K562 (cell line): Measurements from ENCODE around the gene NDUFAB1. TPM values are rescaled to one million over a fixed set of nuclear protein-coding genes. Genes with fewer than 3 reads are reported as not detected.

Source experiments
- E2F6 ChIP-seq, 2 experiments: IDR thresholded peaks; 2 replicates each; pipeline ENCODE4 v1.6.1; 2011; ENCODE audit warnings: borderline replicate concordance in 1 of 2, control low read depth in 1 of 2, low read depth in 1 of 2, low read length in 1 of 2, mild to moderate bottlenecking in 1 of 2, mixed read lengths in 1 of 2, moderate library complexity in 1 of 2; ENCODE audit not compliant: insufficient read depth in 1 of 2, insufficient read length in 1 of 2, poor library complexity in 1 of 2, severe bottlenecking in 1 of 2; ENCODE audit errors: extremely low read depth in 1 of 2
- HEY1 ChIP-seq: fragments of 250-450 bp; sonication (Bioruptor Pico); IDR thresholded peaks from 2 replicates; pipeline ENCODE4 v1.5.0; 2020; ENCODE audit warnings: mild to moderate bottlenecking, moderate library complexity, borderline replicate concordance
- HMGN3 ChIP-seq: IDR thresholded peaks from 2 replicates; pipeline ENCODE4 v1.6.1; 2011; ENCODE audit warnings: borderline replicate concordance, low read depth, mild to moderate bottlenecking, mixed read lengths, low read length; ENCODE audit not compliant: insufficient read length; ENCODE audit errors: extremely low read depth
- HNRNPLL ChIP-seq: fragments of 200-400 bp; formaldehyde crosslinking; IDR thresholded peaks from 2 replicates; pipeline ENCODE4 v1.6.1; 2017; ENCODE audit warnings: low read length, low read depth, mild to moderate bottlenecking; ENCODE audit not compliant: poor library complexity, severe bottlenecking
- JUN ChIP-seq, 2 experiments: sonication (generic) in 1 of 2; formaldehyde crosslinking in 1 of 2; IDR thresholded peaks; 2 replicates each; pipeline versions ENCODE4 v1.6.1 to v1.8.0; 2012 to 2022; ENCODE audit warnings: borderline replicate concordance in 2 of 2, mild to moderate bottlenecking in 2 of 2, improper control_type of control experiment in 1 of 2, low read depth in 1 of 2, low read length in 1 of 2, missing genetic modification reagents in 1 of 2
- NCOA2 ChIP-seq, 2 experiments: fragments of 450-650 bp; IDR thresholded peaks; 2 replicates each; pipeline ENCODE4 v1.6.1; 2018; ENCODE audit warnings: mild to moderate bottlenecking in 2 of 2, moderate library complexity in 1 of 2; ENCODE audit not compliant: partially characterized antibody in 2 of 2
- POLR2AphosphoS2 ChIP-seq: IDR thresholded peaks from 2 replicates; pipeline ENCODE4 v1.6.1; 2012; ENCODE audit warnings: low read length, improper control_type of control experiment
- SP1 ChIP-seq: sonication (generic); formaldehyde crosslinking; IDR thresholded peaks from 2 replicates; pipeline ENCODE4 v1.8.1; 2022; ENCODE audit warnings: mild to moderate bottlenecking, missing genetic modification reagents
- SREBF2 ChIP-seq: sonication (generic); formaldehyde crosslinking; IDR thresholded peaks from 2 replicates; pipeline ENCODE4 v1.4.0; 2020; ENCODE audit warnings: mild to moderate bottlenecking, missing genetic modification reagents
- THAP12 ChIP-seq: fragments of 250-450 bp; sonication (Bioruptor Pico); IDR thresholded peaks from 2 replicates; pipeline ENCODE4 v1.9.0; 2021; ENCODE audit warnings: mild to moderate bottlenecking, inconsistent platforms
- ZNF134 ChIP-seq: fragments of 250-450 bp; sonication (Bioruptor Pico); conservative IDR thresholded peaks from 2 replicates; pipeline ENCODE4 v1.4.0; 2020
- ZNF830 ChIP-seq: fragments of 250-450 bp; sonication (Bioruptor Pico); IDR thresholded peaks from 2 replicates; pipeline ENCODE4 v1.5.0; 2021; ENCODE audit warnings: mild to moderate bottlenecking
- polyA plus RNA-seq, 8 experiments: library from polyadenylated mRNA; depleted of rRNA in 4 of 8; stranded (reverse) in 5 of 8; unstranded in 3 of 8; fragments of >200 nt; fragmentation: Nextera tagmentation in 2 of 8; fragmentation: Illumina TruSeq in 1 of 8; extraction: Ambion mirVana in 2 of 8; extraction: Trizol in 1 of 8; gene quantifications; 2 replicates each; pipeline versions ENCODE4 v1.2.1 to v1.2.3, GENCODE V29; 2011 to 2014; ENCODE audit warnings: inconsistent platforms in 1 of 8, missing spikeins in 1 of 8
- total RNA-seq, 7 experiments: library from RNA; depleted of rRNA in 6 of 7; stranded (reverse); fragments of >200 nt in 6 of 7; fragmentation: Illumina TruSeq in 2 of 7; extraction: Trizol in 2 of 7; gene quantifications; 2 replicates each; pipeline versions ENCODE4 v1.2.1 to v1.2.3, GENCODE V29; 2011 to 2021; ENCODE audit warnings: low replicate concordance in 1 of 7
- TF ChIP-seq, protein P1 (sequence below): fragments of 450-650 bp; IDR thresholded peaks from 2 replicates; pipeline ENCODE4 v1.6.1; 2016; ENCODE audit warnings: borderline replicate concordance
- TF ChIP-seq, protein P2 (sequence below), 3 experiments: fragments of 200-800 bp in 1 of 3; fragments of 250-450 bp in 1 of 3; fragments of 450-650 bp in 1 of 3; sonication (Bioruptor Pico) in 1 of 3; sonication (Bioruptor generic) in 1 of 3; formaldehyde crosslinking in 1 of 3; IDR thresholded peaks; 2 replicates each; pipeline versions ENCODE4 v1.6.1 to v1.8.0; 2016 to 2022; ENCODE audit warnings: mild to moderate bottlenecking in 2 of 3, missing genetic modification characterization in 2 of 3, missing compliant biosample characterization in 1 of 3, moderate library complexity in 1 of 3

Gene NDUFAB1
- total and polyA plus RNA-seq, 9 of the 15 experiments (the other 6 are each of a cell fraction or from before 2014, with no cell fraction given), result 123 to 481 (median 238) TPM

- 0 out of 2 replicates have a peak, but pooled peaks have one; percentile 14 for TF ChIP-seq JUN (IDR thresholded peaks at IDR 0.05; ENCODE audit: borderline replicate concordance, low read depth, low read length)
- TF ChIP-seq JUN (CRISPR knock-in tag; IDR thresholded peaks at IDR 0.05; ENCODE audit: borderline replicate concordance), result no peak
- peak; percentile 48; the same call in 1 of the 2 replicates for TF ChIP-seq ZNF830 (CRISPR knock-in tag)
- TF ChIP-seq POLR2AphosphoS2, result no peak
- no peak for TF ChIP-seq NCOA2 (IDR thresholded peaks at IDR 0.05; ENCODE audit: partially characterized antibody in 2 of 2)
- TF ChIP-seq, protein P1, sequence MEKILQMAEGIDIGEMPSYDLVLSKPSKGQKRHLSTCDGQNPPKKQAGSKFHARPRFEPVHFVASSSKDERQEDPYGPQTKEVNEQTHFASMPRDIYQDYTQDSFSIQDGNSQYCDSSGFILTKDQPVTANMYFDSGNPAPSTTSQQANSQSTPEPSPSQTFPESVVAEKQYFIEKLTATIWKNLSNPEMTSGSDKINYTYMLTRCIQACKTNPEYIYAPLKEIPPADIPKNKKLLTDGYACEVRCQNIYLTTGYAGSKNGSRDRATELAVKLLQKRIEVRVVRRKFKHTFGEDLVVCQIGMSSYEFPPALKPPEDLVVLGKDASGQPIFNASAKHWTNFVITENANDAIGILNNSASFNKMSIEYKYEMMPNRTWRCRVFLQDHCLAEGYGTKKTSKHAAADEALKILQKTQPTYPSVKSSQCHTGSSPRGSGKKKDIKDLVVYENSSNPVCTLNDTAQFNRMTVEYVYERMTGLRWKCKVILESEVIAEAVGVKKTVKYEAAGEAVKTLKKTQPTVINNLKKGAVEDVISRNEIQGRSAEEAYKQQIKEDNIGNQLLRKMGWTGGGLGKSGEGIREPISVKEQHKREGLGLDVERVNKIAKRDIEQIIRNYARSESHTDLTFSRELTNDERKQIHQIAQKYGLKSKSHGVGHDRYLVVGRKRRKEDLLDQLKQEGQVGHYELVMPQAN, result peak; percentile 96
- no peak for TF ChIP-seq HEY1 (CRISPR knock-in tag)
- peak; percentile 68 for TF ChIP-seq HNRNPLL
- TF ChIP-seq E2F6 (IDR thresholded peaks at IDR 0.05; ENCODE audit: borderline replicate concordance in 1 of 2, extremely low read depth in 1 of 2, insufficient read depth in 1 of 2, insufficient read length in 1 of 2, low read depth in 1 of 2, low read length in 1 of 2, poor library complexity in 1 of 2, severe bottlenecking in 1 of 2), result peak; percentile 94 to 98
- TF ChIP-seq THAP12 (CRISPR knock-in tag), result peak; percentile 46; the same call in 1 of the 2 replicates
- TF ChIP-seq SP1 (CRISPR knock-in tag), result peak; percentile 76
- TF ChIP-seq, protein P2, sequence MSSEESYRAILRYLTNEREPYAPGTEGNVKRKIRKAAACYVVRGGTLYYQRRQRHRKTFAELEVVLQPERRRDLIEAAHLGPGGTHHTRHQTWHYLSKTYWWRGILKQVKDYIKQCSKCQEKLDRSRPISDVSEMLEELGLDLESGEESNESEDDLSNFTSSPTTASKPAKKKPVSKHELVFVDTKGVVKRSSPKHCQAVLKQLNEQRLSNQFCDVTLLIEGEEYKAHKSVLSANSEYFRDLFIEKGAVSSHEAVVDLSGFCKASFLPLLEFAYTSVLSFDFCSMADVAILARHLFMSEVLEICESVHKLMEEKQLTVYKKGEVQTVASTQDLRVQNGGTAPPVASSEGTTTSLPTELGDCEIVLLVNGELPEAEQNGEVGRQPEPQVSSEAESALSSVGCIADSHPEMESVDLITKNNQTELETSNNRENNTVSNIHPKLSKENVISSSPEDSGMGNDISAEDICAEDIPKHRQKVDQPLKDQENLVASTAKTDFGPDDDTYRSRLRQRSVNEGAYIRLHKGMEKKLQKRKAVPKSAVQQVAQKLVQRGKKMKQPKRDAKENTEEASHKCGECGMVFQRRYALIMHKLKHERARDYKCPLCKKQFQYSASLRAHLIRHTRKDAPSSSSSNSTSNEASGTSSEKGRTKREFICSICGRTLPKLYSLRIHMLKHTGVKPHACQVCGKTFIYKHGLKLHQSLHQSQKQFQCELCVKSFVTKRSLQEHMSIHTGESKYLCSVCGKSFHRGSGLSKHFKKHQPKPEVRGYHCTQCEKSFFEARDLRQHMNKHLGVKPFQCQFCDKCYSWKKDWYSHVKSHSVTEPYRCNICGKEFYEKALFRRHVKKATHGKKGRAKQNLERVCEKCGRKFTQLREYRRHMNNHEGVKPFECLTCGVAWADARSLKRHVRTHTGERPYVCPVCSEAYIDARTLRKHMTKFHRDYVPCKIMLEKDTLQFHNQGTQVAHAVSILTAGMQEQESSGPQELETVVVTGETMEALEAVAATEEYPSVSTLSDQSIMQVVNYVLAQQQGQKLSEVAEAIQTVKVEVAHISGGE (CRISPR knock-in tag; IDR thresholded peaks at IDR 0.05), result peak; percentile 78 to 96 (median 83); a peak in 5 of 6 replicates
- peak; percentile 86 for TF ChIP-seq HMGN3
- no peak for TF ChIP-seq ZNF134 (CRISPR knock-in tag)
- TF ChIP-seq SREBF2 (CRISPR knock-in tag), result 0 out of 2 replicates have a peak, but pooled peaks have one; percentile 56
Measured at GRCh38 chr16:23640931-23641765, 45.0 kb upstream of the NDUFAB1 start, which contains the start of the genes DCTN5 and PALB2 (continued).
